OCI-LY1 (cell line): ENCODE data around the gene ITGB3BP.

Experiments
- CTCF ChIP-seq: fragments of 200-600 bp; sonication (generic), shearing (Covaris generic); IDR thresholded peaks from 2 replicates; pipeline ENCODE4 v1.5.1; 2017; ENCODE audit warnings: mild to moderate bottlenecking, antibody characterized with exemption, low read length, moderate library complexity, mixed read lengths
- EZH2 ChIP-seq: fragments of 200-600 bp; sonication (generic), shearing (Covaris generic); IDR thresholded peaks from 2 replicates; pipeline ENCODE4 v1.8.0; 2017; ENCODE audit warnings: borderline replicate concordance, mixed run types, mild to moderate bottlenecking, antibody characterized with exemption, low read length, moderate library complexity, mixed read lengths

GRCh38 chr1:63512584-63512983, 10.4 kb downstream of the ITGB3BP start:
- TF ChIP-seq CTCF: no peak
- no peak for TF ChIP-seq EZH2
